ENCODE results near the gene ZRANB3.

GRCh38 chr2:135230150-135230549, 300.9 kb downstream of the ZRANB3 start:
- TF ChIP-seq CTCF (IDR thresholded peaks at IDR 0.05 in 2 of 3, conservative IDR thresholded peaks at IDR 0.05 in 1 of 3; ENCODE audit: borderline replicate concordance in 1 of 3, insufficient read depth in 1 of 3, low read depth in 2 of 3, low read length in 2 of 3) = no peak
- TF ChIP-seq POLR2AphosphoS5 (IDR thresholded peaks at IDR 0.05; ENCODE audit: low read depth, low read length) = no peak
- TF ChIP-seq RAD21 (IDR thresholded peaks at IDR 0.05; ENCODE audit: low read depth) = no peak
- TF ChIP-seq POLR2A (IDR thresholded peaks at IDR 0.05; ENCODE audit: borderline replicate concordance, extremely low read depth, insufficient read depth, insufficient read length) = no peak
- no peak for TF ChIP-seq YY1 (IDR thresholded peaks at IDR 0.05; ENCODE audit: extremely low read depth, insufficient replicate concordance, low read depth, low read length)
- TF ChIP-seq EGR1 (IDR thresholded peaks at IDR 0.05; ENCODE audit: low read depth) = no peak
- no peak for TF ChIP-seq REST (IDR thresholded peaks at IDR 0.05; ENCODE audit: low read depth)
- TF ChIP-seq SP1 (IDR thresholded peaks at IDR 0.05; ENCODE audit: low read depth) = no peak
- TF ChIP-seq TCF7L2 (IDR thresholded peaks at IDR 0.05; ENCODE audit: borderline replicate concordance, extremely low read depth, insufficient read depth, insufficient read length) = no peak
- TF ChIP-seq ZFX (IDR thresholded peaks at IDR 0.05) = no peak

All from HCT116 (cell line).